Duodenal mucosa (tissue), 2 donors: Measurements from ENCODE around the gene BIRC5.
A peak's percentile ranks its signal among the peaks of the same experiment; 100 is the strongest.

Experiments
- H3K27ac ChIP-seq: one replicate; pipeline ENCODE4 v1.7.0; 2013; ENCODE audit warnings: low read depth, low read length
- H3K27me3 ChIP-seq, 2 donors: one replicate each; pipeline ENCODE4 v1.7.0; 2013; ENCODE audit warnings: low read length in 2 of 2, control low read depth in 1 of 2; ENCODE audit not compliant: insufficient read depth in 2 of 2, control insufficient read depth in 1 of 2
- H3K36me3 ChIP-seq, 2 donors: one replicate each; pipeline ENCODE4 v1.7.0; 2013; ENCODE audit warnings: low read length in 2 of 2, control low read depth in 1 of 2; ENCODE audit not compliant: insufficient read depth in 2 of 2, control insufficient read depth in 1 of 2
- H3K4me1 ChIP-seq, 2 donors: one replicate each; pipeline ENCODE4 v1.7.0; 2013; ENCODE audit warnings: low read length in 2 of 2, control low read depth in 1 of 2; ENCODE audit not compliant: insufficient read depth in 2 of 2, control insufficient read depth in 1 of 2
- H3K4me3 ChIP-seq, 2 donors: one replicate each; pipeline ENCODE4 v1.7.0; 2013; ENCODE audit warnings: low read length in 2 of 2, low read depth in 1 of 2
- H3K9ac ChIP-seq, 2 donors: one replicate each; pipeline ENCODE4 v1.7.0; 2013; ENCODE audit warnings: low read length in 2 of 2, low read depth in 1 of 2
- H3K9me3 ChIP-seq, 2 donors: one replicate each; pipeline ENCODE4 v1.7.0; 2013; ENCODE audit warnings: low read length in 2 of 2, control low read depth in 1 of 2; ENCODE audit not compliant: control insufficient read depth in 1 of 2

The BIRC5 gene

DNA sequence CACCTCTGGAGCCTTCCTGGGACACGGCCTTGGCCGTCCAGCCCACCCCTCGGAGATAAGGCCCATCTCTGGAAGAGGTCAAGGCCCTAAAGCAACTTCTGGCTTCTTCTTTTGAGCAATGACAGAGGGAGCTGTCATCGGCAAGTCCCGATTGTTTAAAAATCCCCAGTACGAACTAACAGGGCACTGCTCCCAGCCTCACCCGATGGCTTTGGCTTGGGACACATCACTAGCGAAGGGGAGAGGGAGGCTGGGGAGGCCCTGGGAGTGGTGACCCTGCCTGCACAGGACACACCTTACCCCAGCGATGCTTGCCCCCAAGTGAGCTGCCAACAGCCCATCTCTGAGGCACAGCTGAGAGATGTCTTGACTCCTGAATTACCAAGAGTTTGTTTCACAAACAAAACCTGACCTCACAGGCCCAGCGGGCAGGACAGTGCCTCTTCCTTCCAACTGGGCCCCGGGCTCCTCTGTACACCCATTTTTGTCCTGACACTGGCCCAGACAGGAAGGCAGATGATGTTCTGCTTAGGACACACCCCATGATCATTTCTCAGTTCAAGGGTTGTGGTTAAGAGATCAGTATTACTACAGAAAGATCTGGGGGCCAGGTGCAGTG, 40.8 kb upstream of the BIRC5 start:
- H3K27me3 ChIP-seq, result no peaks in the 10 kb centered on the region
- H3K36me3 ChIP-seq, result peaks cover 0 to 14% of the 10 kb centered on the region in 2 donors
- peaks cover 72 to 76% of the 10 kb centered on the region in 2 donors for H3K4me1 ChIP-seq
- H3K4me3 ChIP-seq, result no peak overlapping the region
- H3K9ac ChIP-seq, result peak overlapping the region; percentile 39 to 40
- H3K9me3 ChIP-seq, result no peaks in the 10 kb centered on the region
- peak overlapping the region; percentile 64 for H3K27ac ChIP-seq

DNA sequence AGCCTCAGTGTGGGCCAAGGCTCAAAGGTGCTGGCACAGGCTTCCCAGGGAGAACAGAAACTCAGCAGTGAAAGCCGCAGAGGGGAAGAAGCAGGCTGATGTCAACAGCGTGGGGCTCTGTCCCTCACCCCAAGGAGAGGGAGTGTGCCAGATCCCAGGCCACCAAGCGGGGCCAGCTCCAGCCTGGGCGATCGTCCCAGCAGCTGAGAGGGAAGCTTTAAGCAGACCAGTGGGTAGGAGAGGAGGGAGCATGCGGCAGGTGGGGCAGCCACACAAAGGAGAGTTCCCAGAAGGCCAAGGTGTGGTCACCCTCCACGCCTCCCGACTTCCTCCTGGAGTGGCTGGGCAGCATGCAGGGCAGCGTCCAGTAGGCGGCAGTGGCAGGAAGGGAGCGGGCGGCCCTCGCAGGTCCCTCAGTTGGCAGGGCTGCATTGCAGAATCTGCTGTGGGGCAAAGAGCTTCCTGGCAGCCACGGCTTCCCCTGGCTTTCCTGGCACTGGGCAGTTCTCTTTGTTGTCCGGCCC, 39.6 kb upstream of the BIRC5 start:
- Histone ChIP-seq H3K4me1 (peaks cover 69 to 71% of the 10 kb centered on the region in 2 donors), H3K27me3 (no peaks in the 10 kb centered on the region), H3K36me3 (peaks cover 0 to 14% of the 10 kb centered on the region in 2 donors), H3K9ac (peak overlapping the region; percentile 21 to 74), H3K9me3 (no peaks in the 10 kb centered on the region), H3K4me3 (peak overlapping the region; percentile 43 to 53), H3K27ac (peak overlapping the region; percentile 89)

DNA sequence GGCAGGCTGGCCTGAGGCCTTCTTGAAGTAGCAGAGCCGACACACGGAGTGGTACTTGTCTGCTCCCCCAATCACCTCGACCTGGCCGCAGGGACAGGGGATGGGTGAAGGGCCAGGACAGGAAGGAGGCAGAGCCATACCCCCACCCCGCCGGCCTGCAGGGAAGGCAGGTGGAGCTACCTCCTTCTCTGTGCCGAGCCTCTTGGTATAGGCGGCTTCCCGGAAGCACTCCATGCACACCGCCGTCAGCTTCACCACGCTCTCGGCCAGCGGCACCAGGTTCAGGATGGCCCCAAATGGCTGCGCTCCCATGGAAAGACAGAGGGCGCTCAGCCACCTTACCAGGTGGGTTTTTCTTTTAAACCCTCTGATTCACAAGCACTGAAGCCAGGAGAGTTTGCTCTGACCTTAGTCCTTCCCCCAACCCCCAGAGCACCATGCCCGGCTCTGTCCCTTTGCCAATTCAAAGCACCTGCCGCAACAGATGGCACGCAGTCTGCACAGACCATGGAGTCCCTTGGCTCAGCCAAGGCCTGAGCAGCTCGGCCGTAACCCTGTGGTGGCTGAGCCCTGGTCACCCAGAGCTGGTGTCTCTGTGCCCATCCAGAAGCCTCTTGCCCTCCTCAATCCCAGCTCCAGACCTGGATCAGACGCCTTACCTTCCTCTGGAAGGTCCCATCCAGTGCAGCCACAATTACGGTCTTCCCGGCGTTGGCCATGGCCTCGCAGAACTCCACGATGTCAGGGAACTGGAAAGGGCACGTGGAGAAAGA, 39.0 kb upstream of the BIRC5 start:
- H3K9ac ChIP-seq, result peak overlapping the region; percentile 21 to 74
- H3K36me3 ChIP-seq, result peaks cover 0 to 14% of the 10 kb centered on the region in 2 donors
- H3K27ac ChIP-seq, result peak overlapping the region; percentile 89
- H3K9me3 ChIP-seq, result no peaks in the 10 kb centered on the region
- H3K4me3 ChIP-seq, result peak overlapping the region; percentile 43 to 53
- peaks cover 64 to 65% of the 10 kb centered on the region in 2 donors for H3K4me1 ChIP-seq
- no peaks in the 10 kb centered on the region for H3K27me3 ChIP-seq

DNA sequence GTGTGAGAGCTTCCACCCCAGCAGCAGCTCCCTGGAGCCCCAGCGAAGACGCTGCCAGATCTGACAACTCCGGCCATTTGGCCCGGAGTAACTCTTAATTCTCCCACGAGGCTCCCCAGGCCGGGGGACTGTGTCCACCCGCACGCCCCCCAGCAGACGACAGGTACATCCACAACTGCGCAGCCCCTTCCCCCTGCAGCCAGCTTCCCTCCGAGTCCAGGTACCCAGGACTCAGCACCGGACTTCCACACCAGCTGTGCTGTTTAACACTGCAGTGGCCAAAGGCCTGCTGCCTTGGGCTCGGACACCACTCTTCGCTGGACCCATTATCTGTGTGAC, 38.4 kb upstream of the BIRC5 start:
- peak overlapping the region; percentile 34 for H3K27ac ChIP-seq
- H3K4me1 ChIP-seq, result peaks cover 62 to 68% of the 10 kb centered on the region in 2 donors
- H3K4me3 ChIP-seq, result peak overlapping the region in 1 of 2 donors; percentile 43
- peaks cover 0 to 13% of the 10 kb centered on the region in 2 donors for H3K36me3 ChIP-seq
- no peaks in the 10 kb centered on the region for H3K27me3 ChIP-seq
- no peaks in the 10 kb centered on the region for H3K9me3 ChIP-seq
- H3K9ac ChIP-seq, result peak overlapping the region in 1 of 2 donors; percentile 74

DNA sequence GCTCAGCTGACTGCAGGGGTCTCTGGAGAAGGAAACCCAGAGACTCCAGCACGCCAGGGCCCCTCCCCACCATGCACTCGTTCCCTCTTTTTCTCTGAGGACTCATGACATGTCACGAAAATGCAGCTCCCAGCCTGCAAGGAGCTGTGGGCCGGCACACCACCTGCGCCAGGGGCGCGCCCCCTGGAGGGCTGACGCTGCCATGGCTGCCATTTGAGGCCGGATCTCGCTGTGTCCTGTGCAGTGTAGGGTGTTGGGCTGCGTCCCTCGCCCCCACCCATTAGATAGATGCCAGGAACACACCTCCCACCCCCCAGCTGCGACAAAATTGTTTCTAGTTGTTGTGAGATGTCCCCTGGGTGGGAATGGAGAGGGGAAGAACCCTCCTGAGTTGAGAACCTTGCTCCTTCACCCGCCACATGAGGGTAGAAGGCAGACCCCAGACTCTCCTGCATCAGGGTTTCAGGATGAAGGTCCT, 37.5 kb upstream of the BIRC5 start:
- Histone ChIP-seq H3K9me3 (no peaks in the 10 kb centered on the region), H3K36me3 (peaks cover 0 to 4% of the 10 kb centered on the region in 2 donors), H3K4me3 (no peak overlapping the region), H3K27me3 (no peaks in the 10 kb centered on the region), H3K27ac (no peak overlapping the region), H3K9ac (no peak overlapping the region), H3K4me1 (peaks cover 56 to 60% of the 10 kb centered on the region in 2 donors)

DNA sequence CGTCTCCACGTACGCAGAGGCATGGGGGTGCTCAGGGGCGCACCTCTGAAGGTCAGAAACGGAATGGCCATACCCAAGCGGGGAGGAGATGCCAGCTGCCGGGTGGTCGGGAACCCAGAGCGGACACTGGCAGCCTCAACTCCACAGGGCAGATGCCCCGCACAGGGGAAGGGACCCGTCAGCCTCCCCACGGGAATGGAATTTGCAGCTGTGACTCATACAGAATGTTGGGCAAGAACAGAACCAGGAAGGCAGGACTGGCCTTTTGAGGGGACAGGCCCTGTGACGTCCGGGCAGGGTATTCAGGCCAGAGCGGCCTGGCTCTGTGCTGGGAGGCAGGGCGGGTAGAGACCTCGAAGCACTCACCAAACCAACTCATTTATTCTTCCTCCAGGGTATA, 34.7 kb upstream of the BIRC5 start:
- H3K27ac ChIP-seq, result peak overlapping the region; percentile 64
- H3K9ac ChIP-seq, result no peak overlapping the region
- H3K27me3 ChIP-seq, result no peaks in the 10 kb centered on the region
- peaks cover 29 to 35% of the 10 kb centered on the region in 2 donors for H3K4me1 ChIP-seq
- H3K36me3 ChIP-seq, result peaks cover 0 to 3% of the 10 kb centered on the region in 2 donors
- no peak overlapping the region for H3K4me3 ChIP-seq
- no peaks in the 10 kb centered on the region for H3K9me3 ChIP-seq

DNA sequence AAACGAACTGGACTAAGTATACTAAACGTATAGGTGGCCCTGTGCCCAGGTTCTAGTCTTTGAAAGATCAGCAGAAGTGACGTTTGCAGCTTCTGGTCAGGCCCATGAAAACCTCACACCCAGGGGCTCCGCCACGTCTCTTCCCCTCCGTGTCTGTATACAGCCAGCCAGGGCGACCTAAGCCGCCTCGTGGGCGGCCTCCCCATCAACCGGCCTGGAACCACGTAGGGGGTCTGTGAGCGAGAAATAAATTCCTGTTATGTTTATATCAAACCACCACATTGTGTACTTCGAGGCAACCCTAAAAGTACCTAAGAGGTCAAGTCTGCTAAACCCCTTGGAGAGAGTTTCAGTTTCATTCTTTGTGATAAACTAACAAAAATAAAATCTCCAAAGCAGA, 34.0 kb upstream of the BIRC5 start:
- peaks cover 0 to 3% of the 10 kb centered on the region in 2 donors for H3K36me3 ChIP-seq
- peaks cover 29% of the 10 kb centered on the region in 2 donors for H3K4me1 ChIP-seq
- no peak overlapping the region for H3K9ac ChIP-seq
- no peak overlapping the region for H3K4me3 ChIP-seq
- H3K9me3 ChIP-seq, result no peaks in the 10 kb centered on the region
- peak overlapping the region; percentile 64 for H3K27ac ChIP-seq
- no peaks in the 10 kb centered on the region for H3K27me3 ChIP-seq

DNA sequence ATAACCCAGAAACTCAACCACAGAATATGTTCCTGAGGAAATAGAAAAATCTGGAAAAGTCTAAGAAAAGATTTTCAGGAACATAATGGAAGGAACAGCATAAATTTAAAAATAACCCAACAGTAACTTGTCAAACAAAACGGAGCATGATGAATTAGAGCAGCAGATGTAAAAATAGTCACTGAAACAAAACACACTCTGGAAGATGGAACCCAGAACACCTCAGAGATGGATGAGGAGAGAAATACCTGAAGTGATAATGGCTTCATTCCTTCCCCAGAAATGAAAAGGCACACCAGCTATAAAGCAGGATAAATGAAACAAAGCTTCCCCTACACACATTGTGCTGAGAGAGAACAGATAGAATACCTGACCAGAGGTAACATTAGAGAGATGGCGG, 33.5 kb upstream of the BIRC5 start:
- Histone ChIP-seq H3K36me3 (peaks cover 0 to 3% of the 10 kb centered on the region in 2 donors), H3K9me3 (no peaks in the 10 kb centered on the region), H3K27me3 (no peaks in the 10 kb centered on the region), H3K4me3 (no peak overlapping the region), H3K4me1 (peaks cover 25 to 29% of the 10 kb centered on the region in 2 donors), H3K27ac (no peak overlapping the region), H3K9ac (no peak overlapping the region)

DNA sequence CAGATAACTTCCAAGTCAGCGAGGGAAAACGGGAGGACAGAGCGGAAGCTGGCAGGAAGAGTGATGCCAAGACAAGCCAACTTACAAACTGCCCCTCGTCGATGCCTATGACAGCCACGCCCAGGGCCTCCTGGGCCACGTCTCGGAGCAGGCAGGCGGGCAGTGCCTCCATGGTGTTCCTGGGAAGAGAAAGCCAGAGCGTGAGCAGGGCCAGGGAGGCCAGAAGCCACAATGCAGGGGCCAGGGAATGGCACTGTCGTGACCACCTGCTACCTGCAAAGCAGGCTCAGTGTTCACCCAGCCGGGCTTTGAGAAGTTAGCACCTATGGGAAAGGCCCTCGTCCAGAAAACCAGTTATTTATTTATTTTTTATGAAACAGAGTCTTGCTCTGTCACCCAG, 31.5 kb upstream of the BIRC5 start:
- H3K27me3 ChIP-seq, result no peaks in the 10 kb centered on the region
- H3K36me3 ChIP-seq, result peaks cover 0 to 3% of the 10 kb centered on the region in 2 donors
- no peaks in the 10 kb centered on the region for H3K9me3 ChIP-seq
- peaks cover 14 to 29% of the 10 kb centered on the region in 2 donors for H3K4me1 ChIP-seq
- no peak overlapping the region for H3K27ac ChIP-seq
- no peak overlapping the region for H3K4me3 ChIP-seq
- no peak overlapping the region for H3K9ac ChIP-seq

DNA sequence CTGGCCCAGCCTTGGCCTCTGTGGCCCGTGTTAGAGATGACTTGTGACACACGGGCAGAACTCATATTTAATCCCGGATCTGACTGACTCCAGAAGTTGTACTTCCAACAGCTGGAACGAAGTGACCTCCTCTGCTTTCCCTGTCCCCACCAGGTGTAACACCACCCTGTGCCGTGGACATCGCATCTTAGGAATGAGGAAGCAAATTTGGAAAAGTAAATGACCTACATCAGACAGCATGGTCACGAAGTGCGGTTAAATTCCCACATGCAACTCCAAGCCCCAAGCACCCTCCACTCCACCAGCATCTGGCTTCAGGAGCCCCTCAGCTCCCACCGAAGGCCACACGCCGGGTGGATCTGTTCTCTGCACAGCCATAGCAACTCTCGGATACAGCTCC, 30.1 kb upstream of the BIRC5 start:
- peaks cover 0 to 3% of the 10 kb centered on the region in 2 donors for H3K36me3 ChIP-seq
- H3K27ac ChIP-seq, result no peak overlapping the region
- H3K27me3 ChIP-seq, result no peaks in the 10 kb centered on the region
- no peaks in the 10 kb centered on the region for H3K9me3 ChIP-seq
- no peak overlapping the region for H3K4me3 ChIP-seq
- peaks cover 14 to 32% of the 10 kb centered on the region in 2 donors for H3K4me1 ChIP-seq
- no peak overlapping the region for H3K9ac ChIP-seq
